MCF 10A (cell line): Measurements from ENCODE around the gene AMMECR1. TPM values are rescaled to one million over a fixed set of nuclear protein-coding genes. Genes with fewer than 3 reads are reported as not detected.

ENCODE experiments used
- BruUV-seq: library from RNA; stranded (reverse); fragments of 400-500 nt; replicated peaks from 2 replicates; lab custom pipeline; 2021; lab: Mats Ljungman, UMichigan
- CTCF ChIA-PET: fragments of 300-600 bp; sonication (Branson Sonifier 250); formaldehyde crosslinking; extraction: SDS; loops from one replicate; lab custom pipeline; 2021; ENCODE audit warnings: antibody characterized with exemption, inconsistent platforms; lab: Yijun Ruan, JAX
- POLR2A ChIA-PET: fragments of 300-600, 350-650 bp; sonication (Branson Sonifier 250); formaldehyde crosslinking; extraction: SDS; loops from one replicate; lab custom pipeline; 2020; ENCODE audit warnings: antibody characterized with exemption, inconsistent platforms; lab: Yijun Ruan, JAX
- DNase-seq: peaks from one replicate; pipeline ENCODE4 v3.0.0-alpha.2; 2018; ENCODE audit not compliant: unreplicated experiment
- H3K27ac Mint-ChIP-seq: one replicate; pipeline ENCODE4 v1.8.0; 2022; ENCODE audit warnings: mild to moderate bottlenecking, low read depth, mixed read lengths; ENCODE audit not compliant: unreplicated experiment
- H3K27me3 Mint-ChIP-seq: one replicate; pipeline ENCODE4 v1.8.0; 2022; ENCODE audit warnings: mixed read lengths; ENCODE audit not compliant: insufficient read depth, unreplicated experiment
- H3K36me3 Mint-ChIP-seq: one replicate; pipeline ENCODE4 v1.8.0; 2022; ENCODE audit warnings: mild to moderate bottlenecking, moderate library complexity, mixed read lengths; ENCODE audit not compliant: insufficient read depth, unreplicated experiment
- H3K4me1 Mint-ChIP-seq: one replicate; pipeline ENCODE4 v1.8.0; 2022; ENCODE audit warnings: mixed read lengths; ENCODE audit not compliant: insufficient read depth, unreplicated experiment
- H3K4me3 Mint-ChIP-seq: one replicate; pipeline ENCODE4 v1.8.0; 2022; ENCODE audit warnings: mild to moderate bottlenecking, moderate library complexity, mixed read lengths; ENCODE audit not compliant: unreplicated experiment
- H3K9me3 Mint-ChIP-seq: one replicate; pipeline ENCODE4 v1.8.0; 2022; ENCODE audit warnings: mixed read lengths; ENCODE audit not compliant: unreplicated experiment
- CTCF ChIP-seq: fragments of 200-600 bp; IDR thresholded peaks from one replicate; pipeline ENCODE4 v1.8.0; 2022; ENCODE audit warnings: antibody characterized with exemption, mild to moderate bottlenecking; ENCODE audit not compliant: unreplicated experiment
- intact Hi-C: fragments of 100-400 bp; cut with micrococcal nuclease; formaldehyde crosslinking; loops from 2 replicates; pipeline ENCODE4 v1.14.1; 2022
- total RNA-seq: library from RNA; stranded (reverse); gene quantifications from 2 replicates; pipeline ENCODE4 v1.2.3, GENCODE V29; 2022

The AMMECR1 gene
- total RNA-seq, 1 experiment from 2014 or later: 20.8 TPM

DNA sequence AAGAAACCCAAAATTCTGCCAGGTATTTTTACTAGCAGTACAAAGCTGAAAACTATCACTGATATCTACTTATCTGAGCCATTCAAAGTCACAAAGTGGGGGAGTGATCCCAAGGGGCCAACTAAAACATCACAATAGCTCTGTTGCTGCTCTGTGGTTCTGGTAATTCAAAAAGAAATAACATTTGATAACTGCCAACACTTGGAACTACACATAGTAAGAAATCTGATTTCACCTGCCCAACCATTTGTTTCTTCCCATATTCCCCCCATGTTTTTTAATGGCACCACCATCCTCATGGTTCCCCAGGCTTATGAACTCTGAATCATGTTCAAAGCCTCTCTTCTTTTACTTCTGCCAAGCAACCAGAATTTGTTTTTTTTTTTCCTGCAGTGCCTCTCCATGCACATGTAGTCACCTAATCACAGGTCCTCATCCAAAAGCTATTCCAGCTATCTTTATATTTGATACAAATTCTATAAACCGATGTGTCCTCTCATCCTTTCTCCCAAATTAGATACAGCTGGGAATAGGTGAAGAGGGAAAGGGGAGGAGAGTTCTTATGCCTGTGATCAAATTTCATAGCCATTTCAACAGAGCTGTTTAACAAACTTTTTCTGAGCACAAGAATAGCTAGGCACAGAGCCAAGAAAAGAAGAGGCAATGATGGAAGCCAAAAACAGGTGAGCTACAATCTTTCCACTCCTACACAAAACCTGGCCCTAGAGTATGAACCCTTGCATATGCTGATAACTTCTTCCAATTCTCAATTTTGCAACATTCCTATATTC lies 7.7 kb downstream of the AMMECR1 start:
- Mint-ChIP-seq H3K4me3 (no peak overlapping the region), H3K36me3 (no peaks in the 10 kb centered on the region), H3K9me3 (no peaks in the 10 kb centered on the region), H3K27ac (no peak overlapping the region), H3K4me1 (peaks cover 14% of the 10 kb centered on the region), H3K27me3 (peaks cover 68% of the 10 kb centered on the region)
- peak; percentile 65 for DNase-seq
- no peak for TF ChIP-seq CTCF
- ChIA-PET POLR2A (interaction anchor here (0.5 to 1.8 kb wide), 9 partner anchors 8 to 131 kb away, joined by 3 to 6 read pairs (median 4); no protein-coding TSS in a partner anchor), CTCF (interaction anchor here (0.6 to 1.1 kb wide), 6 partner anchors 12 to 100 kb away, joined by 3 to 5 read pairs (median 3); no protein-coding TSS in a partner anchor)
- no TSS peak for BruUV-seq
- intact Hi-C loops: no loop called here

- Mint-ChIP-seq H3K27ac (no peak overlapping the region), H3K9me3 (no peaks in the 10 kb centered on the region), H3K4me3 (no peak overlapping the region), H3K36me3 (no peaks in the 10 kb centered on the region), H3K4me1 (peaks cover 14% of the 10 kb centered on the region), H3K27me3 (peaks cover 69% of the 10 kb centered on the region)
- no TSS peak for BruUV-seq
- POLR2A ChIA-PET: no interaction called here
- no peak for DNase-seq
- CTCF ChIA-PET: no interaction called here
- intact Hi-C loops: no loop called here
- TF ChIP-seq CTCF: no peak
These were observed 9.7 kb downstream of the AMMECR1 start for GRCh38 chrX:110308220-110308619.

DNA sequence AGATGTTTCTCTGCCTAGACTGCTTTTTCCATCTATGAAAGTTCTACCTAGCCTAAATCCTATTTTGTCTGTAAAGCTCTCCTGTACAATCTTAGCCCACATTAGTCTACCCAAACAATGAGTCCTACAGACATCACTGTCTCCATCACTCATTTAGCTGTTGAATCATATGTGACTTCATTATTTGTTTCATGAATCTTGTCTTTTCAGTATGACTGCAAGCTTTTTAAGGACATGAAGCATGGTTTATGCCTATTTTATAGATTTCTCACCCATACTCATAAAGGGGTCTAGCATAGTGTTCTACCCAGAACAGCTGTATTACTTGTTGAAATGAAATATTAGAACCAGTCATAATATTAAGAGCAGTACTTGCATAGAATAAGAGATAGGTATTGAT lies 13.0 kb downstream of the AMMECR1 start:
- no peaks in the 10 kb centered on the region for H3K36me3 Mint-ChIP-seq
- H3K27ac Mint-ChIP-seq: no peak overlapping the region
- intact Hi-C loops: no loop called here
- DNase-seq: no peak
- H3K4me3 Mint-ChIP-seq: no peak overlapping the region
- ChIA-PET CTCF (no interaction called here), POLR2A (interaction anchor here (0.6 to 1.4 kb wide), 2 partner anchors 11 to 13 kb away, joined by 4 read pairs; no protein-coding TSS in a partner anchor)
- no peak for TF ChIP-seq CTCF
- peaks cover 70% of the 10 kb centered on the region for H3K27me3 Mint-ChIP-seq
- peaks cover under 1% of the 10 kb centered on the region for H3K4me1 Mint-ChIP-seq
- BruUV-seq: no TSS peak
- no peaks in the 10 kb centered on the region for H3K9me3 Mint-ChIP-seq

DNA sequence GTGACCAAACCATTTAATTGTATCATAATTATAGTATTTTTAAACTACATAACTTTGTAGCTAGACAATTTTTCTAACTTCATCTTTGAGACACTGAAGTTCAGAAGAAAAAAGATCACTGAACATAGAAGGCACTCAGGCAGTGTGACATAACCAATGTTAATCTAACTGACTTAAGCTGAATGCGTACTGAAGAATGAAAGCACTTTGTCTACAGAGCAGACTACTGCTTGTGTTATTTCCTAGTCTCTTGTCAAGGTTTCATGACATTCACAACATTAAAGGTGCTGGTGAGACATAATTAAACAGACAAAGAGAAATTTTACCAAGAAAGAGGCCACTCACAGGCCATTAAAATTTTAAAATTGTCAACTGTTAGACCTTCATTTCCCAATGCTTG lies 13.5 kb downstream of the AMMECR1 start:
- intact Hi-C loops: no loop called here
- no peak for DNase-seq

More for the DNA sequence above, 13.5 kb downstream of the AMMECR1 start:
- no peaks in the 10 kb centered on the region for H3K36me3 Mint-ChIP-seq
- no peak overlapping the region for H3K4me3 Mint-ChIP-seq
- POLR2A ChIA-PET: interaction anchor here (0.6 to 1.4 kb wide), 3 partner anchors 10 to 81 kb away, joined by 3 to 4 read pairs (median 4); no protein-coding TSS in a partner anchor
- CTCF ChIA-PET: interaction anchor here (0.6 kb wide), 1 partner anchor 64 kb away, joined by 4 read pairs; no protein-coding TSS in a partner anchor
- H3K27me3 Mint-ChIP-seq: peaks cover 69% of the 10 kb centered on the region
- H3K9me3 Mint-ChIP-seq: no peaks in the 10 kb centered on the region
- no peak for TF ChIP-seq CTCF
- H3K27ac Mint-ChIP-seq: no peak overlapping the region
- H3K4me1 Mint-ChIP-seq: no peaks in the 10 kb centered on the region
- no TSS peak for BruUV-seq
